ENCODE measurements around the gene RIMBP2. TPM values are rescaled to one million over a fixed set of nuclear protein-coding genes. Genes with fewer than 3 reads are reported as not detected.

RIMBP2 gene
- total and polyA plus RNA-seq, 4 donors = 0.05 to 2.9 (median 0.95) TPM

DNA sequence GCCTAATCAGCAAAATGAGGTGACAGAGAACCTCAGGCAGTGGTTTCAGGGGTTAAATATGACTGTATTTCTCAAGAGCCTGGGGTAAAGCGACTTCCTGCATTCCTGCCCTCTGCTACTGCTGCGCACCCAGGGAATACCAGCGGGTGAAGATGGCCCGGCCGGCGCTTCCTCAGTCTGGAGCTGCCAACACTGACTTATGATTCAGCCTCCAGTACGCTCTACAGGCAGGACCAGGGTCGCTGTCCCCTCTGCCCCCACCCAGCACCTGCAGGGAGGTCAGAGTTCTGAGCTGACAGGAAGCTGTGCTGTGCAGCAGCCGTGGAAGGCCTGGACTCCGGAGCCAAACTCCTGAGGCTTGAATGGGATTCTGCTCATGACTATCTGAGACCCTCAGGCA, 250.5 kb downstream of the RIMBP2 start:
- no peaks in the 10 kb centered on the region for H3K36me3 ChIP-seq (ENCODE audit: control insufficient read depth in 4 of 4, insufficient read depth in 4 of 4, low read length in 4 of 4)
- DNase-seq (no peak), ATAC-seq (ENCODE audit: insufficient read depth, low FRiP score) (no peak)
- H3K27ac ChIP-seq (ENCODE audit: low read depth in 1 of 2, low read length in 1 of 2) = no peak overlapping the region
- H3K27me3 ChIP-seq (ENCODE audit: control insufficient read depth in 3 of 3, insufficient read depth in 3 of 3, low read length in 2 of 3) = peaks cover 0 to 4% (median 0%) of the 10 kb centered on the region in 3 donors
- H3K9ac ChIP-seq (ENCODE audit: insufficient read depth in 1 of 2, low read length in 2 of 2) = no peak overlapping the region
- H3K9me3 ChIP-seq (ENCODE audit: control insufficient read depth in 4 of 4, insufficient read depth in 3 of 4, low read length in 3 of 4) = peaks cover 0 to 22% (median 2%) of the 10 kb centered on the region in 4 donors
- WGBS, 2 donors = 50 to 51% methylated on average over 10 of the region's 10 CpGs
- TF ChIP-seq, protein P1, sequence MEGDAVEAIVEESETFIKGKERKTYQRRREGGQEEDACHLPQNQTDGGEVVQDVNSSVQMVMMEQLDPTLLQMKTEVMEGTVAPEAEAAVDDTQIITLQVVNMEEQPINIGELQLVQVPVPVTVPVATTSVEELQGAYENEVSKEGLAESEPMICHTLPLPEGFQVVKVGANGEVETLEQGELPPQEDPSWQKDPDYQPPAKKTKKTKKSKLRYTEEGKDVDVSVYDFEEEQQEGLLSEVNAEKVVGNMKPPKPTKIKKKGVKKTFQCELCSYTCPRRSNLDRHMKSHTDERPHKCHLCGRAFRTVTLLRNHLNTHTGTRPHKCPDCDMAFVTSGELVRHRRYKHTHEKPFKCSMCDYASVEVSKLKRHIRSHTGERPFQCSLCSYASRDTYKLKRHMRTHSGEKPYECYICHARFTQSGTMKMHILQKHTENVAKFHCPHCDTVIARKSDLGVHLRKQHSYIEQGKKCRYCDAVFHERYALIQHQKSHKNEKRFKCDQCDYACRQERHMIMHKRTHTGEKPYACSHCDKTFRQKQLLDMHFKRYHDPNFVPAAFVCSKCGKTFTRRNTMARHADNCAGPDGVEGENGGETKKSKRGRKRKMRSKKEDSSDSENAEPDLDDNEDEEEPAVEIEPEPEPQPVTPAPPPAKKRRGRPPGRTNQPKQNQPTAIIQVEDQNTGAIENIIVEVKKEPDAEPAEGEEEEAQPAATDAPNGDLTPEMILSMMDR (IDR thresholded peaks at IDR 0.05; ENCODE audit: control extremely low read depth, extremely low read depth) = no peak
- no peak overlapping the region for H3K4me3 ChIP-seq
- no peaks in the 10 kb centered on the region for H3K4me1 ChIP-seq (ENCODE audit: control insufficient read depth in 5 of 5, insufficient read depth in 5 of 5, low read length in 5 of 5)

DNA sequence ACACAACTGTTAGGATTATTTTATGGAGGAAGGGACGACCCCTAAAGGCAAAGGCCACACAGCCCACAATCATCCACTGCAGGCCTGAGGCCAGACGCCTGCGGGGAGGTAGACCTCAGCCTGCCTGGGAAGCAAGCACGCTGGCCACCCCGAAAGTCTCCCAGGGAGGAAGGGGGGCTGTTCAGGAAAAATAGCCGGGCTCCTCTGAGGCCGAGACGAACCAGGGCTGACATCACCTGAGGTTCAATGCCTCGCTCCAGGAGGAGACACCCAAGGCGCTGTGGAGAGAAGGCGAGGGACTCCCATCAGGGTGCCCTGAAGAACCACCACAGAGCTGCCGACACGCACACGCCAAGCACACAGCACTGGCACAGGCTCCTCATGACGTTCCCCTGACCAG, 251.1 kb downstream of the RIMBP2 start:
- no peaks in the 10 kb centered on the region for H3K4me1 ChIP-seq (ENCODE audit: control insufficient read depth in 5 of 5, insufficient read depth in 5 of 5, low read length in 5 of 5)

DNA sequence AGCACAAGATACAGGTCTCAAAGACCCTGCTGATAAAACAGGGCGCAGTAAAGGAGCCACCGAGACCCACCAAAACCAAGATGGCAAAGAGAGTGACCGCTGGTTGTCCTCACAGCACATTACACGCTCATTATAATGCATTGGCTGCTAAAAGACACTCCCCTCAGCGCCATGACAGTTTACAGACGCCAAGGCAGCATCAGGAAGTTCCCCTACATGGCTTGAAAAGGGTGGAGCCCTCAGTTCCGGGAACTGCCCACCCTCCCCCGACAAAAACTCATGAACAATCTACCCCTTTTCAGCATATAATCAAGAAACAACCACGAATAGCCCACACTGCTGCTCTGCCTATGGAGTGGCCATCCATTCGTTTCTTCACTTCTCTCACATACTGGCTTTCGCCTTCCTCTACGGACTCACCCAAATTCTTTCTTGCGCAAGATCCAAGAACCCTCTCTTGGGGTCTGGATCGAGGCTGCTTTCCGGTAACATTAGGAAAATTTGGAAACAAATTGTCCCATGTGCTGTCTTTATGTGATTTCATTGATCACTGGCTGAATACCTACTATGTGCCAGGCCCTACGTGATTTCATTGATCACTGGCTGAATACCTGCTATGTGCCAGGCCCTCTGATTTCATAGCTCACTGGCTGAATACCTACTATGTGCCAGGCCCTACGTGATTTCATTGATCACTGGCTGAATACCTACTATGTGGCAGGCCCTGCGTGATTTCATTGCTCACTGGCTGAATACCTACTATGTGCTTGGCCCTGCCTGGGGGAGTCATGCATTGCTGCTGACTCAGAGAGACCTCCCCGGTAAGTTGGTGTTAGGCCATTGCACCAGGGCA, 252.1 kb downstream of the RIMBP2 start:
- Histone ChIP-seq H3K4me3 (no peak overlapping the region), H3K4me1 (ENCODE audit: control insufficient read depth in 5 of 5, insufficient read depth in 5 of 5, low read length in 5 of 5) (no peaks in the 10 kb centered on the region), H3K9me3 (ENCODE audit: control insufficient read depth in 4 of 4, insufficient read depth in 3 of 4, low read length in 3 of 4) (peaks cover 0 to 20% (median 2%) of the 10 kb centered on the region in 4 donors), H3K27ac (ENCODE audit: low read depth in 1 of 2, low read length in 1 of 2) (no peak overlapping the region), H3K36me3 (ENCODE audit: control insufficient read depth in 4 of 4, insufficient read depth in 4 of 4, low read length in 4 of 4) (no peaks in the 10 kb centered on the region), H3K9ac (ENCODE audit: insufficient read depth in 1 of 2, low read length in 2 of 2) (no peak overlapping the region), H3K27me3 (ENCODE audit: control insufficient read depth in 3 of 3, insufficient read depth in 3 of 3, low read length in 2 of 3) (peaks cover 0 to 4% (median 0%) of the 10 kb centered on the region in 3 donors)
- TF ChIP-seq, protein P1 (IDR thresholded peaks at IDR 0.05; ENCODE audit: control extremely low read depth, extremely low read depth) = no peak
- DNase-seq = no peak
- no peak for ATAC-seq (ENCODE audit: insufficient read depth, low FRiP score)
- 68 to 72% methylated on average over 19 of the region's 19 CpGs for WGBS, 2 donors

More for the DNA sequence above, 251.1 kb downstream of the RIMBP2 start:
- ATAC-seq (ENCODE audit: insufficient read depth, low FRiP score) (no peak), DNase-seq (no peak)
- TF ChIP-seq, protein P1 (IDR thresholded peaks at IDR 0.05; ENCODE audit: control extremely low read depth, extremely low read depth) = no peak
- H3K4me3 ChIP-seq = no peak overlapping the region
- H3K9me3 ChIP-seq (ENCODE audit: control insufficient read depth in 4 of 4, insufficient read depth in 3 of 4, low read length in 3 of 4) = peaks cover 0 to 22% (median 2%) of the 10 kb centered on the region in 4 donors
- H3K36me3 ChIP-seq (ENCODE audit: control insufficient read depth in 4 of 4, insufficient read depth in 4 of 4, low read length in 4 of 4) = no peaks in the 10 kb centered on the region
- H3K9ac ChIP-seq (ENCODE audit: insufficient read depth in 1 of 2, low read length in 2 of 2) = no peak overlapping the region
- WGBS, 2 donors = 93% methylated on average over 15 of the region's 15 CpGs
- peaks cover 0 to 4% (median 0%) of the 10 kb centered on the region in 3 donors for H3K27me3 ChIP-seq (ENCODE audit: control insufficient read depth in 3 of 3, insufficient read depth in 3 of 3, low read length in 2 of 3)
- H3K27ac ChIP-seq (ENCODE audit: low read depth in 1 of 2, low read length in 1 of 2) = no peak overlapping the region

Data from lung (tissue), 12 donors.